Neutrophil (primary cell): ENCODE data around the gene DOCK4.

ENCODE experiments used
- H3K27ac ChIP-seq: fragments of 200-600 bp; sonication (generic); 2 replicates; pipeline ENCODE4 v1.5.1; 2016; ENCODE audit warnings: mild to moderate bottlenecking, moderate library complexity
- H3K27me3 ChIP-seq: fragments of 200-600 bp; sonication (generic); 2 replicates; pipeline ENCODE4 v1.6.0; 2016; ENCODE audit warnings: mild to moderate bottlenecking
- H3K36me3 ChIP-seq: fragments of 200-600 bp; sonication (generic); 2 replicates; pipeline ENCODE4 v1.5.1; 2017
- H3K4me1 ChIP-seq, 2 experiments: fragments of 200-600 bp in 1 of 2; sonication (generic) in 1 of 2; 1 replicate in 1 of 2; 2 replicates in 1 of 2; pipeline versions ENCODE4 v1.5.1 to v1.6.1; 2013 to 2016; ENCODE audit warnings: low read depth in 1 of 2, low read length in 1 of 2, mild to moderate bottlenecking in 1 of 2, moderate library complexity in 1 of 2; ENCODE audit not compliant: control insufficient read depth in 1 of 2, insufficient read depth in 1 of 2
- H3K4me3 ChIP-seq, 2 experiments: fragments of 200-600 bp in 1 of 2; sonication (generic) in 1 of 2; 1 replicate in 1 of 2; 2 replicates in 1 of 2; pipeline ENCODE4 v1.5.1; 2013 to 2016; ENCODE audit warnings: low read depth in 1 of 2, low read length in 1 of 2, mild to moderate bottlenecking in 1 of 2, moderate library complexity in 1 of 2
- H3K9me3 ChIP-seq: fragments of 200-600 bp; sonication (generic); 2 replicates; pipeline ENCODE4 v1.5.1; 2016
- TF ChIP-seq, protein P1 (sequence below): fragments of 200-600 bp; sonication (generic); IDR thresholded peaks from 2 replicates; pipeline ENCODE4 v1.5.1; 2016; ENCODE audit warnings: antibody characterized with exemption

The DOCK4 gene

DNA sequence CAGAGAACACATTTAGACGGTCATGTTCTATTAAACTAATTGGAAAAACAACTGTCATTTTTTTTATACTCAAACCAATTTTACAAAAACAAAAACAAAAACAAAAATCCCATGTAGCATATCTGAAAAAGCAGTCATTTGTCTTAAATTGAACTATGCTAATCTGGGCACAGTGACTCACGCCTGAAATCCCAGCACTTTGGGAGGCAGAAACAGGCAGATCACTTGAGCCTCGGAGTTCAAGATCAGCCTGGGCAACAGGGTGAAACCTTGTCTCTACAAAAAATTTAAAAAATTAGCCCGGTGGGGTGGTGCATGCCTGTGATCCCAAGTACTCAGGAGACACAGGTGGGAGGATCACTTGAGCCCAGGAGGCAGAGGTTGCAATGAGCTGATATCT is 253.4 kb downstream of the DOCK4 start:
- Histone ChIP-seq H3K36me3 (no peaks in the 10 kb centered on the region), H3K9me3 (no peaks in the 10 kb centered on the region), H3K4me3 (no peak overlapping the region), H3K27ac (no peak overlapping the region), H3K27me3 (no peaks in the 10 kb centered on the region), H3K4me1 (no peaks in the 10 kb centered on the region)
- TF ChIP-seq, protein P1, sequence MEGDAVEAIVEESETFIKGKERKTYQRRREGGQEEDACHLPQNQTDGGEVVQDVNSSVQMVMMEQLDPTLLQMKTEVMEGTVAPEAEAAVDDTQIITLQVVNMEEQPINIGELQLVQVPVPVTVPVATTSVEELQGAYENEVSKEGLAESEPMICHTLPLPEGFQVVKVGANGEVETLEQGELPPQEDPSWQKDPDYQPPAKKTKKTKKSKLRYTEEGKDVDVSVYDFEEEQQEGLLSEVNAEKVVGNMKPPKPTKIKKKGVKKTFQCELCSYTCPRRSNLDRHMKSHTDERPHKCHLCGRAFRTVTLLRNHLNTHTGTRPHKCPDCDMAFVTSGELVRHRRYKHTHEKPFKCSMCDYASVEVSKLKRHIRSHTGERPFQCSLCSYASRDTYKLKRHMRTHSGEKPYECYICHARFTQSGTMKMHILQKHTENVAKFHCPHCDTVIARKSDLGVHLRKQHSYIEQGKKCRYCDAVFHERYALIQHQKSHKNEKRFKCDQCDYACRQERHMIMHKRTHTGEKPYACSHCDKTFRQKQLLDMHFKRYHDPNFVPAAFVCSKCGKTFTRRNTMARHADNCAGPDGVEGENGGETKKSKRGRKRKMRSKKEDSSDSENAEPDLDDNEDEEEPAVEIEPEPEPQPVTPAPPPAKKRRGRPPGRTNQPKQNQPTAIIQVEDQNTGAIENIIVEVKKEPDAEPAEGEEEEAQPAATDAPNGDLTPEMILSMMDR: no peak

DNA sequence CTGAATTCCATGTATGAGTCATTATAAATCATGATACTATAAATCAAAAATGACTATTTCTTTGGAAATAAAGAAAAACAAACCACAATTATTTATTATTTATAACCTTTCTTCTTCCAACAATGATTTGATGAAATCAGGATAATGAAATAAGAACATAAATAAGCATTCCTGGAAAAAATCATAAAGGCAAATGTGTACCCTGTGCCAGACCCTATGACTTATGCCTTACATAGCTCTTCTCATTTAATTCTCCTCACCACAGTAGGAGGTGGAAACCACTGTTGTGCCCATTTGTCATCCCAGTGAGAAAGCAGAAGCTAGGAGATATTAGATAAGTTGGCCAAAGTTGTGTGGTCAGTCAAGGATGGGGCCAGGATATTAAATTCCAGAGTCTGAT is 255.1 kb downstream of the DOCK4 start:
- no peaks in the 10 kb centered on the region for H3K27me3 ChIP-seq
- H3K27ac ChIP-seq: no peak overlapping the region
- TF ChIP-seq, protein P1: no peak
- no peaks in the 10 kb centered on the region for H3K36me3 ChIP-seq
- H3K4me1 ChIP-seq: no peaks in the 10 kb centered on the region
- H3K4me3 ChIP-seq: no peak overlapping the region
- no peaks in the 10 kb centered on the region for H3K9me3 ChIP-seq

GRCh38 chr7:111942450-111943081 is 263.6 kb downstream of the DOCK4 start:
- H3K4me3 ChIP-seq: no peak overlapping the region
- no peaks in the 10 kb centered on the region for H3K27me3 ChIP-seq
- no peaks in the 10 kb centered on the region for H3K4me1 ChIP-seq
- no peaks in the 10 kb centered on the region for H3K36me3 ChIP-seq
- H3K27ac ChIP-seq: no peak overlapping the region
- TF ChIP-seq, protein P1: no peak
- peaks cover 17% of the 10 kb centered on the region for H3K9me3 ChIP-seq

DNA sequence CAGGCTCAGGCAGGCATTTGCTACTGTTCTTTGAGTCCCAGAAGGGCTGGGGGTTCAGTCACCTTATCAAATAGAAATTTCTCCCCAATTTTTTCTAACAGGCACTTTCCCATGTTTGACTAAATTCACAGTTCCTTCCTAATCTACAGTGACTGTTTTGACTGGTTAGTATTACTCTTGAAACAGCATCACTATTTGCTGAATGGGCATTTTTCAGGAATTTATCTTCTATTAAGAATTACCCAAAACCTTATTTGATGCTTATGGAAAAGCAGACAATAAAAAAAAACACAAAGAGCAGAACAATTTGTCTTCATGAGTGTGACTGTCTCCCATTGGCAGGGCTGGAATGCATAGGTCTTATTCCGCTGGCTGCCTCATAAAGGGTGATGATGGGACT is 269.0 kb downstream of the DOCK4 start:
- no peak overlapping the region for H3K27ac ChIP-seq
- TF ChIP-seq, protein P1: no peak
- no peak overlapping the region for H3K4me3 ChIP-seq
- peaks cover 4% of the 10 kb centered on the region for H3K9me3 ChIP-seq
- no peaks in the 10 kb centered on the region for H3K36me3 ChIP-seq
- H3K27me3 ChIP-seq: no peaks in the 10 kb centered on the region
- H3K4me1 ChIP-seq: no peaks in the 10 kb centered on the region

GRCh38 chr7:111933609-111934008 is 272.6 kb downstream of the DOCK4 start:
- TF ChIP-seq, protein P1: no peak
- Histone ChIP-seq H3K4me1 (no peaks in the 10 kb centered on the region), H3K27me3 (no peaks in the 10 kb centered on the region), H3K4me3 (no peak overlapping the region), H3K36me3 (no peaks in the 10 kb centered on the region), H3K27ac (no peak overlapping the region), H3K9me3 (no peaks in the 10 kb centered on the region)
